Measurements from ENCODE around the gene FAM72C.
"Not testable (repeated sequence)": the region's sequence is repeated elsewhere in the genome, so short reads cannot be mapped to it uniquely, and the experiment has no call there.

DNA sequence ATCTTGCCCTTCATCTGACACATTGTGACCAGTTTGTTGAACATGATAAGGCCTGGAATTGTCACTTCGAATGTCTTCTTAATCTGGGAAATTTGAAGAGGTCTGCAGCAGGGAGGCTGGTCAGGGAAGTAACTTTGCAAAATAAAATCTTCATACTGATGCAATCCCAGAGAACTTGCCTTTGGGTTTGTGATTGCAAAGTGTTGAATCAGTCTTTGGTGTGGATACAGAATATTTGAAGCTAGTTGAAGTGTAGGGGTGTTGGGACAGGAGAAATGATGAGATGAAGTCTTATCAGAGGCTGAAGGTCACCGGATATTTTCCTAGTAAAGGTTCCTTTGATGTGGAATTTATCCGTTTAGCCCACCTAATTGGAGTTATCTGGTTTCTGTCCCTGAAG is 42.7 kb upstream of the FAM72C start:
- not testable (repeated sequence) for TF ChIP-seq POLR2AphosphoS5, POLR2A, CTCF (IDR thresholded peaks at IDR 0.05)

Data from prostate gland (tissue), 2 donors.